Measurements from ENCODE around the gene AKR1C8.

GRCh38 chr10:5233324-5233723 lies 48.4 kb upstream of the AKR1C8 start:
- TF ChIP-seq CTCF (IDR thresholded peaks at IDR 0.05) (no peak), POLR2A (IDR thresholded peaks at IDR 0.05) (no peak)
